ENCODE measurements around the gene C12orf60.

Gene C12orf60

GRCh38 chr12:14871247-14871646, 67.8 kb downstream of the C12orf60 start:
- no peak overlapping the region for H3K4me3 ChIP-seq (ENCODE audit: low read length)
- H4K20me1 ChIP-seq (ENCODE audit: control insufficient read depth, insufficient read depth, low read depth, low read length): no peaks in the 10 kb centered on the region
- H3K4me2 ChIP-seq (ENCODE audit: low read length): no peak overlapping the region
- TF ChIP-seq EZH2phosphoT487 (IDR thresholded peaks at IDR 0.05; ENCODE audit: borderline replicate concordance, low read length) (no peak), CTCF (IDR thresholded peaks at IDR 0.05; ENCODE audit: low read depth, low read length, poor library complexity, severe bottlenecking) (no peak)
- peaks cover 6% of the 10 kb centered on the region for H3K36me3 ChIP-seq (ENCODE audit: control insufficient read depth, low read length)
- H3K4me1 ChIP-seq (ENCODE audit: control insufficient read depth, low read length): peaks cover 11% of the 10 kb centered on the region
- H3K27me3 ChIP-seq (ENCODE audit: control insufficient read depth, low read length): no peaks in the 10 kb centered on the region
- no peak overlapping the region for H3K27ac ChIP-seq (ENCODE audit: low read depth, low read length)
- H3K9me2 ChIP-seq (replicated peaks; ENCODE audit: control insufficient read depth, low read length): no peaks in the 10 kb centered on the region
- H3F3A ChIP-seq (ENCODE audit: control insufficient read depth, insufficient read depth): no peaks in the 10 kb centered on the region
- H3K79me2 ChIP-seq (ENCODE audit: control insufficient read depth, low read length): no peaks in the 10 kb centered on the region
- H3K9me3 ChIP-seq (ENCODE audit: control insufficient read depth, insufficient read depth, low read length): peaks cover 12% of the 10 kb centered on the region; the same call in 1 of the 2 replicates

DNA sequence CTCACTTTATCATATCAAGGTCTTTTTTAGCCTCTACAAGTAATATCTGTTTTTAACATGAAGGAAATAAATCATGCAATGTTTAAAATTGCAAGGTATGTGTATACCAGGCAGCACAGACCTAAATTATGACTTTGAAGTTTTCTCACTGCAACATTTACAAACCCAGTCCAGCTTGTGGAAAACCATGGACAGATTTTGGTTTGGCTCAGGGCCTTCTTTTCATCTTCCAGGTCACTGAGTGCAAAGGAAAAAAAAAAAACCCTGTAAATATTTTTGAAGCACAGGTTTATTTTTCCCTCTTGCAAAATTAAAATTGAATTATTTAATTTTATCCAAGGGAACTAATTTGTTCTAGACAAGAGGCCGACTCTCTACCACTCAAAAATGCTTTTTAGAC, 68.4 kb downstream of the C12orf60 start:
- H3K4me2 ChIP-seq (ENCODE audit: low read length): no peak overlapping the region
- no peaks in the 10 kb centered on the region for H3K9me2 ChIP-seq (replicated peaks; ENCODE audit: control insufficient read depth, low read length)
- H3K79me2 ChIP-seq (ENCODE audit: control insufficient read depth, low read length): no peaks in the 10 kb centered on the region
- H3K36me3 ChIP-seq (ENCODE audit: control insufficient read depth, low read length): peaks cover 6% of the 10 kb centered on the region
- peaks cover 11% of the 10 kb centered on the region for H3K4me1 ChIP-seq (ENCODE audit: control insufficient read depth, low read length)
- H3K27ac ChIP-seq (ENCODE audit: low read depth, low read length): no peak overlapping the region
- H3K27me3 ChIP-seq (ENCODE audit: control insufficient read depth, low read length): no peaks in the 10 kb centered on the region
- H4K20me1 ChIP-seq (ENCODE audit: control insufficient read depth, insufficient read depth, low read depth, low read length): no peaks in the 10 kb centered on the region
- H3K9me3 ChIP-seq (ENCODE audit: control insufficient read depth, insufficient read depth, low read length): peaks cover 12% of the 10 kb centered on the region; the same call in 1 of the 2 replicates
- H3F3A ChIP-seq (ENCODE audit: control insufficient read depth, insufficient read depth): no peaks in the 10 kb centered on the region
- no peak overlapping the region for H3K4me3 ChIP-seq (ENCODE audit: low read length)
- TF ChIP-seq CTCF (IDR thresholded peaks at IDR 0.05; ENCODE audit: low read depth, low read length, poor library complexity, severe bottlenecking): no peak
- no peak for TF ChIP-seq EZH2phosphoT487 (IDR thresholded peaks at IDR 0.05; ENCODE audit: borderline replicate concordance, low read length)

DNA sequence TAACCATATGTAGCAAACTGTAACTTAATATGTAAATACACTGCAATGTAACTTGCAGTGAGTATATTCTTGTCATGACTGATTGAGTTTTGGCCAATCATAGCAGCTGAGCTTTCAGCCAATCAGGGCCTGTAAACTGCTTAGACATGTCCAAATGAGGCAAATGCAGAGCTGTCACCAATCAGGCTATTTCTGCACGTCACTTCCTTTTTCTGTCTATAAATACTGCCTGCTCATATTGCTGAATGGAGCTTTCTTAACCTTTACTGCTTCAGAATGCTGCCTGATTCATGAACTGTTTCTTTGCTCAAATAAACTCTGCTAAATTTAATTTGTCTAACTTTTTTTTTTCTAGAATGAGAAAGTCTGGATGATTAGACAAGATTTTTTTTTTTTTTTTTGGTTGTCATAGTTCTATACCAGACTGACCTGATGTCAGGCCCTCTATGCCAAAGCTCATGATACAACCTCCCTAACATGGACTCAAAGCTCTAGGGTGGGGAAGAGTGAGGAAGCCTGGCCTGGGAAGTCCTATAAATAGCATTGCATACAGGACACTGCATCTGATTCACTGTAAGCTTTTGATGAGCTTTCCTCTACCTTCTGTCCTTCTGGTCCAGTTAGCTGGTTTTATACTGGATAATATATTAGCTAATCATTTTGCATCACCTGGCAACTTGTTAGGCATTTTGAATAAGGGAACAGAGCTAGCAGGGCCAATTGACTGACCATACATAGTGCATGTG, 70.1 kb downstream of the C12orf60 start:
- TF ChIP-seq CTCF (IDR thresholded peaks at IDR 0.05; ENCODE audit: low read depth, low read length, poor library complexity, severe bottlenecking): no peak
- no peak for TF ChIP-seq EZH2phosphoT487 (IDR thresholded peaks at IDR 0.05; ENCODE audit: borderline replicate concordance, low read length)
- Histone ChIP-seq H3K9me2 (replicated peaks; ENCODE audit: control insufficient read depth, low read length) (no peaks in the 10 kb centered on the region), H3K4me3 (ENCODE audit: low read length) (peak overlapping the region; percentile 16), H3K4me2 (ENCODE audit: low read length) (peak overlapping the region; percentile 20; the same call in 1 of the 2 replicates), H3K9me3 (ENCODE audit: control insufficient read depth, insufficient read depth, low read length) (peaks cover 12% of the 10 kb centered on the region; the same call in 1 of the 2 replicates), H3K36me3 (ENCODE audit: control insufficient read depth, low read length) (peaks cover 6% of the 10 kb centered on the region), H3F3A (ENCODE audit: control insufficient read depth, insufficient read depth) (no peaks in the 10 kb centered on the region), H3K27me3 (ENCODE audit: control insufficient read depth, low read length) (no peaks in the 10 kb centered on the region), H3K79me2 (ENCODE audit: control insufficient read depth, low read length) (no peaks in the 10 kb centered on the region), H3K27ac (ENCODE audit: low read depth, low read length) (no peak overlapping the region), H4K20me1 (ENCODE audit: control insufficient read depth, insufficient read depth, low read depth, low read length) (no peaks in the 10 kb centered on the region), H3K4me1 (ENCODE audit: control insufficient read depth, low read length) (peaks cover 19% of the 10 kb centered on the region)
